ENCODE data around the gene PRR14.

DNA sequence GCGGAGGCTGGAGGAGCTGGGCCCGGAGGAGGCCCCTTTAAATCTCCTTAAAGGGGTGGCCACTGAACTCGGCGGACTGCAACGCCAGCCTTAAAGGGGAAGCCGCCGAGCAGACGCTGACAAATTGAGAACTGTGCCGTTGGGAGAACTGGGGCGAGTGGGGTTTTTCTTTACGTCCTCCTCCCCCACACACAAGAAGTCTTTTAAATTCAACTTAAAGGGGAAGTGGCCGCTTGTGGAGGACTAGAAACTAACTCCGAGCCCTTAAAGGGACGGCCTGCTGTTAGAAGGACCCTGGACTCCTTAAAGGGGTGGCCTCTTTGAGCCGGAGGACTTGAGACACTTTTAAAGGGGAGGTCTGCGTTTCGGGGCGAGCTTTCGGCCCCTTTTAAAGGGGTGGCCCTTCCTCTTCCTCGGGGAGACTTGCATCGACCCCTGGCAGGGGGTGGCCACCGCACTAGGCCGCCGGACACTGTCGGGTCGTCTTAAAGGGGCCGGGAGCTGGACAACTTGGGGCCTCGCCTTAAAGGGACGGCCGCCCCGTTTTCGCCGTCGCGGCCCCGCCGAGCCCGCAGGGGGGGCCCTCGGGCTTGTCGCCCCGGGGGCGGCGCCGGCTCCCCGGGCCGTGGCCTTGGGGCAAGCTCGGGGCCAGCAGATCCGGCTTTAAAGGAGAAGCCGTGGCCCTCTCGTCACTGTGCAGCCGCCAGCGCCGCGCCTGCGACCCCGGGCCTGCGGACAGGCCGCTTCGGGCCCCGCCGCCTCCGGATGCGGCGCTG is 8.2 kb downstream of the PRR14 start:
- TF ChIP-seq, protein P1, sequence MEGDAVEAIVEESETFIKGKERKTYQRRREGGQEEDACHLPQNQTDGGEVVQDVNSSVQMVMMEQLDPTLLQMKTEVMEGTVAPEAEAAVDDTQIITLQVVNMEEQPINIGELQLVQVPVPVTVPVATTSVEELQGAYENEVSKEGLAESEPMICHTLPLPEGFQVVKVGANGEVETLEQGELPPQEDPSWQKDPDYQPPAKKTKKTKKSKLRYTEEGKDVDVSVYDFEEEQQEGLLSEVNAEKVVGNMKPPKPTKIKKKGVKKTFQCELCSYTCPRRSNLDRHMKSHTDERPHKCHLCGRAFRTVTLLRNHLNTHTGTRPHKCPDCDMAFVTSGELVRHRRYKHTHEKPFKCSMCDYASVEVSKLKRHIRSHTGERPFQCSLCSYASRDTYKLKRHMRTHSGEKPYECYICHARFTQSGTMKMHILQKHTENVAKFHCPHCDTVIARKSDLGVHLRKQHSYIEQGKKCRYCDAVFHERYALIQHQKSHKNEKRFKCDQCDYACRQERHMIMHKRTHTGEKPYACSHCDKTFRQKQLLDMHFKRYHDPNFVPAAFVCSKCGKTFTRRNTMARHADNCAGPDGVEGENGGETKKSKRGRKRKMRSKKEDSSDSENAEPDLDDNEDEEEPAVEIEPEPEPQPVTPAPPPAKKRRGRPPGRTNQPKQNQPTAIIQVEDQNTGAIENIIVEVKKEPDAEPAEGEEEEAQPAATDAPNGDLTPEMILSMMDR (tag by site-specific recombination; IDR thresholded peaks at IDR 0.05): 0 out of 2 replicates have a peak, but pooled peaks have one; percentile 36
- TF ChIP-seq ZNF785 (tag by site-specific recombination; IDR thresholded peaks at IDR 0.05) (no peak; the same call in 1 of the 2 replicates), BCL11B (tag by site-specific recombination; IDR thresholded peaks at IDR 0.05; ENCODE audit: low read depth) (no peak), ZNF311 (tag by site-specific recombination; IDR thresholded peaks at IDR 0.05; ENCODE audit: borderline replicate concordance) (no peak), ATF2 (tag by site-specific recombination; IDR thresholded peaks at IDR 0.05; ENCODE audit: low read depth) (no peak), TRIM28 (IDR thresholded peaks at IDR 0.05; ENCODE audit: borderline replicate concordance, low read length) (no peak), ZNF366 (tag by site-specific recombination; conservative IDR thresholded peaks at IDR 0.05) (no peak), PATZ1 (tag by site-specific recombination; IDR thresholded peaks at IDR 0.05) (peak; percentile 52), ZNF768 (tag by site-specific recombination; IDR thresholded peaks at IDR 0.05) (no peak), ZNF624 (tag by site-specific recombination; IDR thresholded peaks at IDR 0.05) (no peak)
- TF ChIP-seq, protein P2, sequence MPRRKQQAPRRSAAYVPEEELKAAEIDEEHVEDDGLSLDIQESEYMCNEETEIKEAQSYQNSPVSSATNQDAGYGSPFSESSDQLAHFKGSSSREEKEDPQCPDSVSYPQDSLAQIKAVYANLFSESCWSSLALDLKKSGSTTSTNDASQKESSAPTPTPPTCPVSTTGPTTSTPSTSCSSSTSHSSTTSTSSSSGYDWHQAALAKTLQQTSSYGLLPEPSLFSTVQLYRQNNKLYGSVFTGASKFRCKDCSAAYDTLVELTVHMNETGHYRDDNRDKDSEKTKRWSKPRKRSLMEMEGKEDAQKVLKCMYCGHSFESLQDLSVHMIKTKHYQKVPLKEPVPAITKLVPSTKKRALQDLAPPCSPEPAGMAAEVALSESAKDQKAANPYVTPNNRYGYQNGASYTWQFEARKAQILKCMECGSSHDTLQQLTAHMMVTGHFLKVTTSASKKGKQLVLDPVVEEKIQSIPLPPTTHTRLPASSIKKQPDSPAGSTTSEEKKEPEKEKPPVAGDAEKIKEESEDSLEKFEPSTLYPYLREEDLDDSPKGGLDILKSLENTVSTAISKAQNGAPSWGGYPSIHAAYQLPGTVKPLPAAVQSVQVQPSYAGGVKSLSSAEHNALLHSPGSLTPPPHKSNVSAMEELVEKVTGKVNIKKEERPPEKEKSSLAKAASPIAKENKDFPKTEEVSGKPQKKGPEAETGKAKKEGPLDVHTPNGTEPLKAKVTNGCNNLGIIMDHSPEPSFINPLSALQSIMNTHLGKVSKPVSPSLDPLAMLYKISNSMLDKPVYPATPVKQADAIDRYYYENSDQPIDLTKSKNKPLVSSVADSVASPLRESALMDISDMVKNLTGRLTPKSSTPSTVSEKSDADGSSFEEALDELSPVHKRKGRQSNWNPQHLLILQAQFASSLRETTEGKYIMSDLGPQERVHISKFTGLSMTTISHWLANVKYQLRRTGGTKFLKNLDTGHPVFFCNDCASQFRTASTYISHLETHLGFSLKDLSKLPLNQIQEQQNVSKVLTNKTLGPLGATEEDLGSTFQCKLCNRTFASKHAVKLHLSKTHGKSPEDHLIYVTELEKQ (tag by site-specific recombination; IDR thresholded peaks at IDR 0.05; ENCODE audit: borderline replicate concordance): no peak
- TF ChIP-seq, protein P3, sequence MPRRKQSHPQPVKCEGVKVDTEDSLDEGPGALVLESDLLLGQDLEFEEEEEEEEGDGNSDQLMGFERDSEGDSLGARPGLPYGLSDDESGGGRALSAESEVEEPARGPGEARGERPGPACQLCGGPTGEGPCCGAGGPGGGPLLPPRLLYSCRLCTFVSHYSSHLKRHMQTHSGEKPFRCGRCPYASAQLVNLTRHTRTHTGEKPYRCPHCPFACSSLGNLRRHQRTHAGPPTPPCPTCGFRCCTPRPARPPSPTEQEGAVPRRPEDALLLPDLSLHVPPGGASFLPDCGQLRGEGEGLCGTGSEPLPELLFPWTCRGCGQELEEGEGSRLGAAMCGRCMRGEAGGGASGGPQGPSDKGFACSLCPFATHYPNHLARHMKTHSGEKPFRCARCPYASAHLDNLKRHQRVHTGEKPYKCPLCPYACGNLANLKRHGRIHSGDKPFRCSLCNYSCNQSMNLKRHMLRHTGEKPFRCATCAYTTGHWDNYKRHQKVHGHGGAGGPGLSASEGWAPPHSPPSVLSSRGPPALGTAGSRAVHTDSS (tag by site-specific recombination; IDR thresholded peaks at IDR 0.05): peak; percentile 97
